ENCODE results near the gene COPS9.

The COPS9 gene

GRCh38 chr2:240147911-240148587 lies 11.9 kb upstream of the COPS9 start:
- DNase-seq (ENCODE audit: low read depth, low spot score): no peak

GRCh38 chr2:240147382-240147781 lies 11.3 kb upstream of the COPS9 start:
- no peak for DNase-seq (ENCODE audit: low read depth, low spot score)

GRCh38 chr2:240146627-240147278 lies 10.6 kb upstream of the COPS9 start:
- DNase-seq (ENCODE audit: low read depth, low spot score): no peak

GRCh38 chr2:240146141-240146561 lies 10.0 kb upstream of the COPS9 start:
- no peak for DNase-seq (ENCODE audit: low read depth, low spot score)

- no peak for DNase-seq (ENCODE audit: low read depth, low spot score)
Observed at GRCh38 chr2:240145461-240145860, 9.4 kb upstream of the COPS9 start.

- no peak for DNase-seq (ENCODE audit: low read depth, low spot score)
Observed at GRCh38 chr2:240144649-240145261, 8.7 kb upstream of the COPS9 start.

GRCh38 chr2:240143801-240144648 lies 7.9 kb upstream of the COPS9 start:
- no peak for DNase-seq (ENCODE audit: low read depth, low spot score)

GRCh38 chr2:240143276-240143675 lies 7.2 kb upstream of the COPS9 start:
- no peak for DNase-seq (ENCODE audit: low read depth, low spot score)

GRCh38 chr2:240142859-240143258 lies 6.8 kb upstream of the COPS9 start:
- DNase-seq (ENCODE audit: low read depth, low spot score): no peak

- no peak for DNase-seq (ENCODE audit: low read depth, low spot score)
Observed at GRCh38 chr2:240142256-240142775, 6.2 kb upstream of the COPS9 start.

- DNase-seq (ENCODE audit: low read depth, low spot score): no peak
Observed at GRCh38 chr2:240141736-240142135, 5.6 kb upstream of the COPS9 start.

GRCh38 chr2:240140920-240141319 lies 4.8 kb upstream of the COPS9 start:
- no peak for DNase-seq (ENCODE audit: low read depth, low spot score)

- no peak for DNase-seq (ENCODE audit: low read depth, low spot score)
Observed at GRCh38 chr2:240140511-240140910, 4.4 kb upstream of the COPS9 start, which contains the start of gene OTOS. Gene OTOS, minus strand, starts transcription at chr2:240140658. Its CDS starts 332 bp downstream, at chr2:240140326.

- no peak for DNase-seq (ENCODE audit: low read depth, low spot score)
Observed at GRCh38 chr2:240139666-240140393, 3.7 kb upstream of the COPS9 start.

- DNase-seq (ENCODE audit: low read depth, low spot score): no peak
Observed at GRCh38 chr2:240139011-240139441, 2.9 kb upstream of the COPS9 start.

GRCh38 chr2:240138254-240138984 lies 2.3 kb upstream of the COPS9 start:
- no peak for DNase-seq (ENCODE audit: low read depth, low spot score)

GRCh38 chr2:240137596-240138253 lies 1.6 kb upstream of the COPS9 start:
- DNase-seq (ENCODE audit: low read depth, low spot score): no peak

GRCh38 chr2:240136671-240137292 lies 677 bp upstream of the COPS9 start:
- DNase-seq (ENCODE audit: low read depth, low spot score): no peak

GRCh38 chr2:240135706-240136012 lies 446 bp downstream of the COPS9 start:
- DNase-seq (ENCODE audit: low read depth, low spot score): no peak
